WTC11 (cell line): ENCODE measurements around the gene OS9.

Experiments
- AFF4 ChIP-seq: sonication (generic); formaldehyde crosslinking; IDR thresholded peaks from 2 replicates; pipeline ENCODE4 v1.8.1; 2023; ENCODE audit warnings: mild to moderate bottlenecking, missing genetic modification reagents, borderline replicate concordance
- CTCF ChIP-seq: fragments of 200-600 bp; IDR thresholded peaks from 2 replicates; pipeline ENCODE4 v1.8.0; 2022; ENCODE audit warnings: antibody characterized with exemption
- E2F4 ChIP-seq: sonication (generic); formaldehyde crosslinking; IDR thresholded peaks from 2 replicates; pipeline ENCODE4 v1.8.1; 2022; ENCODE audit warnings: low read depth, mild to moderate bottlenecking, moderate library complexity, missing genetic modification reagents, borderline replicate concordance
- ELF4 ChIP-seq: sonication (generic); formaldehyde crosslinking; IDR thresholded peaks from 2 replicates; pipeline ENCODE4 v1.8.1; 2022; ENCODE audit warnings: low read depth, mild to moderate bottlenecking, moderate library complexity, missing genetic modification reagents
- JUN ChIP-seq: sonication (generic); formaldehyde crosslinking; IDR thresholded peaks from 2 replicates; pipeline ENCODE4 v1.8.0; 2023; ENCODE audit warnings: mild to moderate bottlenecking, missing genetic modification reagents
- NFYB ChIP-seq: sonication (generic); formaldehyde crosslinking; conservative IDR thresholded peaks from 2 replicates; pipeline ENCODE4 v1.8.0; 2022; ENCODE audit warnings: low read depth, missing genetic modification reagents
- TEAD1 ChIP-seq: sonication (generic); formaldehyde crosslinking; IDR thresholded peaks from 2 replicates; pipeline ENCODE4 v1.8.0; 2022; ENCODE audit warnings: mild to moderate bottlenecking, missing genetic modification reagents
- TEAD4 ChIP-seq: sonication (generic); formaldehyde crosslinking; IDR thresholded peaks from 2 replicates; pipeline ENCODE4 v1.8.0; 2022; ENCODE audit warnings: mild to moderate bottlenecking, missing genetic modification reagents
- ZNF138 ChIP-seq: sonication (generic); formaldehyde crosslinking; conservative IDR thresholded peaks from 2 replicates; pipeline ENCODE4 v1.8.1; 2022; ENCODE audit warnings: mild to moderate bottlenecking, moderate library complexity, missing genetic modification reagents
- TF ChIP-seq, protein P1 (sequence below): fragments of 250-450 bp; sonication (Bioruptor Pico); IDR thresholded peaks from 2 replicates; pipeline ENCODE4 v1.9.0; 2021; ENCODE audit warnings: mild to moderate bottlenecking

- TF ChIP-seq CTCF (no peak), E2F4 (CRISPR knock-in tag) (no peak), NFYB (CRISPR knock-in tag) (no peak), AFF4 (CRISPR knock-in tag) (no peak), ELF4 (CRISPR knock-in tag) (no peak), JUN (CRISPR knock-in tag) (no peak), TEAD1 (CRISPR knock-in tag) (no peak), ZNF138 (CRISPR knock-in tag) (no peak), TEAD4 (CRISPR knock-in tag) (no peak)
- TF ChIP-seq, protein P1, sequence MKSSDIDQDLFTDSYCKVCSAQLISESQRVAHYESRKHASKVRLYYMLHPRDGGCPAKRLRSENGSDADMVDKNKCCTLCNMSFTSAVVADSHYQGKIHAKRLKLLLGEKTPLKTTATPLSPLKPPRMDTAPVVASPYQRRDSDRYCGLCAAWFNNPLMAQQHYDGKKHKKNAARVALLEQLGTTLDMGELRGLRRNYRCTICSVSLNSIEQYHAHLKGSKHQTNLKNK (CRISPR knock-in tag) = no peak
These were observed 57.5 kb downstream of the OS9 start for GRCh38 chr12:57751432-57751787.
